GM12878 (cell line): Measurements from ENCODE around the gene TM4SF18. TPM values are rescaled to one million over a fixed set of nuclear protein-coding genes. Genes with fewer than 3 reads are reported as not detected.

ENCODE experiments used
- ATAC-seq: fragments of 200-7000 bp; cut with Tn5 transposase; 3 replicates; pipeline ENCODE4 v1.9.1; 2020; ENCODE audit warnings: mild to moderate bottlenecking, moderate library complexity
- BruUV-seq: library from RNA; stranded (reverse); fragments of 400-500 nt; replicated peaks from 2 replicates; lab custom pipeline; 2021; lab: Mats Ljungman, UMichigan
- CTCF ChIA-PET: fragments of 300-600 bp; sonication (Branson Sonifier 250); formaldehyde crosslinking; extraction: SDS; loops from one replicate; lab custom pipeline; 2021; ENCODE audit warnings: inconsistent platforms; lab: Yijun Ruan, JAX
- POLR2A ChIA-PET: fragments of 350-600 bp; formaldehyde crosslinking; extraction: SDS; loops from one replicate; lab custom pipeline; 2021; ENCODE audit warnings: inconsistent platforms; lab: Charles Lee
- RAD21 ChIA-PET: fragments of 300-600 bp; sonication (Branson Sonifier 250); formaldehyde crosslinking; loops from one replicate; lab custom pipeline; 2023; ENCODE audit warnings: antibody characterized with exemption; ENCODE audit not compliant: unreplicated experiment; lab: Charles Lee
- SMC1A ChIA-PET: fragments of 300-600 bp; sonication (Branson Sonifier 250); formaldehyde crosslinking; loops from one replicate; lab custom pipeline; 2023; ENCODE audit not compliant: unreplicated experiment, uncharacterized antibody; lab: Charles Lee
- DNase-seq: peaks from one replicate; pipeline ENCODE4 v3.0.0-alpha.2; 2011; ENCODE audit warnings: low read depth, low spot score
- FAIRE-seq: peaks from 3 replicates; lab custom pipeline; 2011; peaks lifted over from hg19 to GRCh38; lab: Jason Lieb, UNC
- H2AFZ ChIP-seq: 2 replicates; pipeline ENCODE4 v1.6.0; 2011; ENCODE audit warnings: low read depth, low read length, control low read depth; ENCODE audit not compliant: control insufficient read depth
- H3K27ac ChIP-seq: 2 replicates; pipeline ENCODE4 v1.5.1; 2011; ENCODE audit warnings: control low read depth; ENCODE audit not compliant: control insufficient read depth, insufficient read depth
- H3K27me3 ChIP-seq, 2 experiments: replicated peaks in 1 of 2; 2 replicates each; pipeline versions ENCODE4 v1.6.0 to v1.6.1; 2011; ENCODE audit warnings: low read length in 1 of 2; ENCODE audit not compliant: control insufficient read depth in 2 of 2, insufficient read depth in 2 of 2
- H3K36me3 ChIP-seq, 2 experiments: 2 replicates each; pipeline ENCODE4 v1.5.1; 2011; ENCODE audit warnings: low read length in 1 of 2; ENCODE audit not compliant: control insufficient read depth in 2 of 2, insufficient read depth in 2 of 2
- H3K4me1 ChIP-seq: 2 replicates; pipeline ENCODE4 v1.6.1; 2011; ENCODE audit warnings: mild to moderate bottlenecking, low read length, moderate library complexity, mixed read lengths; ENCODE audit not compliant: control insufficient read depth, insufficient read depth
- H3K4me2 ChIP-seq: 2 replicates; pipeline ENCODE4 v1.6.0; 2011; ENCODE audit warnings: control low read depth; ENCODE audit not compliant: control insufficient read depth, insufficient read depth
- H3K4me3 ChIP-seq: fragments of 200-600 bp; sonication (generic); 2 replicates; pipeline ENCODE4 v1.5.1; 2016
- H3K79me2 ChIP-seq: 2 replicates; pipeline ENCODE4 v1.6.0; 2011; ENCODE audit warnings: low read length; ENCODE audit not compliant: control insufficient read depth, insufficient read depth
- H3K9ac ChIP-seq: 2 replicates; pipeline ENCODE4 v1.8.0; 2011; ENCODE audit warnings: low read length, control low read depth, mixed read lengths; ENCODE audit not compliant: control insufficient read depth, insufficient read depth
- H3K9me3 ChIP-seq: replicated peaks from 3 replicates; pipeline ENCODE4 v1.5.1; 2011; ENCODE audit warnings: mild to moderate bottlenecking, low read length; ENCODE audit not compliant: control insufficient read depth, insufficient read depth
- H4K20me1 ChIP-seq: 2 replicates; pipeline ENCODE4 v1.6.0; 2011; ENCODE audit not compliant: control insufficient read depth, insufficient read depth
- CREB1 ChIP-seq: IDR thresholded peaks from 2 replicates; pipeline ENCODE4 v1.6.1; 2012; ENCODE audit warnings: low read depth, mild to moderate bottlenecking, inconsistent platforms
- HCFC1 ChIP-seq: fragments of 150-350 bp; IDR thresholded peaks from 2 replicates; pipeline ENCODE4 v1.6.1; 2014; ENCODE audit warnings: low read length
- RCOR1 ChIP-seq: conservative IDR thresholded peaks from 2 replicates; pipeline ENCODE4 v1.6.1; 2012; ENCODE audit warnings: low read depth, low read length, improper control_type of control experiment
- RFX5 ChIP-seq: IDR thresholded peaks from 2 replicates; pipeline ENCODE4 v1.6.1; 2011; ENCODE audit warnings: low read depth, low read length, improper control_type of control experiment
- SMARCA5 ChIP-seq: fragments of 450-650 bp; IDR thresholded peaks from 2 replicates; pipeline ENCODE4 v1.6.1; 2017; ENCODE audit warnings: mild to moderate bottlenecking
- ZBED1 ChIP-seq: IDR thresholded peaks from 2 replicates; pipeline ENCODE4 v1.6.1; 2016; ENCODE audit warnings: borderline replicate concordance
- ZBTB11 ChIP-seq: fragments of 450-650 bp; formaldehyde crosslinking; IDR thresholded peaks from 2 replicates; pipeline ENCODE4 v1.5.0; 2022; ENCODE audit warnings: mild to moderate bottlenecking, missing genetic modification characterization
- ZNF217 ChIP-seq: fragments of 450-650 bp; IDR thresholded peaks from 2 replicates; pipeline ENCODE4 v1.6.1; 2017; ENCODE audit warnings: antibody characterized with exemption, mild to moderate bottlenecking
- ZNF24 ChIP-seq: fragments of 450-650 bp; IDR thresholded peaks from 2 replicates; pipeline ENCODE4 v1.6.1; 2017; ENCODE audit warnings: antibody characterized with exemption, mild to moderate bottlenecking
- WGBS: methylation state at CpG from one replicate; pipeline ENCODE4 v1.1.6; 2016; ENCODE audit warnings: low lambda C conversion rate; ENCODE audit not compliant: insufficient replicate concordance, insufficient coverage; ENCODE audit errors: missing lambda C conversion rate; 5-methylcytosine and 5-hydroxymethylcytosine counted together
- in situ Hi-C: fragments of 300-500 bp; cut with MboI; formaldehyde crosslinking; loops from 9 replicates; pipeline ENCODE4 v1.14.3; 2018; ENCODE audit warnings: mixed read lengths
- intact Hi-C: fragments of 100-400 bp; cut with micrococcal nuclease; formaldehyde crosslinking; loops from one replicate; pipeline ENCODE4 v1.14.2; 2022; ENCODE audit not compliant: unreplicated experiment
- polyA plus RNA-seq, 11 experiments: library from polyadenylated mRNA; depleted of rRNA in 4 of 11; unstranded in 6 of 11; stranded (reverse) in 5 of 11; fragments of >200 nt; fragmentation: Nextera tagmentation in 4 of 11; fragmentation: Illumina TruSeq in 1 of 11; extraction: Ambion mirVana in 4 of 11; extraction: Trizol in 1 of 11; gene quantifications; 1 replicate in 1 of 11; 2 replicates in 10 of 11; pipeline versions ENCODE4 v1.2.1 to v1.2.3, GENCODE V29; 2011 to 2016; ENCODE audit warnings: inconsistent platforms in 2 of 11, missing spikeins in 2 of 11, low read depth in 1 of 11
- total RNA-seq, 4 experiments: library from RNA; depleted of rRNA in 3 of 4; stranded (reverse); fragments of >200 nt in 3 of 4; fragmentation: Illumina TruSeq in 1 of 4; extraction: Trizol in 1 of 4; gene quantifications; 2 replicates each; pipeline versions ENCODE4 v1.2.1 to v1.2.3, GENCODE V29; 2013 to 2021

Gene TM4SF18
- total and polyA plus RNA-seq, 10 of the 15 experiments (the other 5 are each of a cell fraction or from before 2014, with no cell fraction given), result 0.01 TPM; not detected in 9

- H3K27ac ChIP-seq, result no peak overlapping the region
- H2AFZ ChIP-seq, result no peak overlapping the region
- no peaks in the 10 kb centered on the region for H3K36me3 ChIP-seq
- H3K4me2 ChIP-seq, result no peak overlapping the region
- no peaks in the 10 kb centered on the region for H4K20me1 ChIP-seq
- H3K27me3 ChIP-seq, result peaks cover 5 to 6% of the 10 kb centered on the region in 2 experiments
- BruUV-seq, result no TSS peak
- no peaks in the 10 kb centered on the region for H3K79me2 ChIP-seq
- 0% methylated on average over 1 of the region's 1 CpG for WGBS
- H3K9ac ChIP-seq, result no peak overlapping the region
- no peaks in the 10 kb centered on the region for H3K9me3 ChIP-seq
- intact Hi-C loops (loop anchor here (2.0 kb wide), 1 partner anchor 21 kb away; no protein-coding TSS in a partner anchor), in situ Hi-C loops (loop anchor here (5.0 kb wide), 1 partner anchor 129 kb away; no protein-coding TSS in a partner anchor)
- no peak for TF ChIP-seq ZNF24
- TF ChIP-seq SMARCA5, result no peak
- no peak for TF ChIP-seq CREB1
- TF ChIP-seq ZBTB11 (CRISPR knock-in tag), result no peak
- TF ChIP-seq RCOR1, result no peak
- TF ChIP-seq RFX5, result no peak
- no peak for TF ChIP-seq ZNF217
- no peak for TF ChIP-seq ZBED1
- TF ChIP-seq HCFC1, result no peak
- ATAC-seq (no peak), FAIRE-seq (no peak), DNase-seq (no peak)
- SMC1A ChIA-PET, result interaction anchor here (0.8 to 2.4 kb wide), 5 partner anchors 10 to 136 kb away, joined by 3 to 15 read pairs (median 3); no protein-coding TSS in a partner anchor
- no peak overlapping the region for H3K4me3 ChIP-seq
- RAD21 ChIA-PET, result interaction anchor here (0.8 kb wide), 1 partner anchor 9 kb away, joined by 3 read pairs; no protein-coding TSS in a partner anchor
- CTCF ChIA-PET, result interaction anchor here (0.6 to 6.8 kb wide), 10 partner anchors 9 to 305 kb away, joined by 3 to 58 read pairs (median 3); no protein-coding TSS in a partner anchor
- POLR2A ChIA-PET, result no interaction called here
- no peaks in the 10 kb centered on the region for H3K4me1 ChIP-seq
Observed at GRCh38 chr3:149353581-149354184, 20.2 kb upstream of the TM4SF18 start.
